Adipocyte (in vitro differentiated cells): Measurements from ENCODE around the gene BEND5.

Experiments
- DNase-seq: peaks from one replicate; pipeline ENCODE4 v3.0.0-alpha.2; 2015; ENCODE audit warnings: low read depth
- H3K27me3 ChIP-seq: replicated peaks from 2 replicates; pipeline ENCODE4 v1.7.0; 2013; ENCODE audit warnings: mild to moderate bottlenecking, low read length, moderate library complexity; ENCODE audit not compliant: control insufficient read depth, insufficient read depth
- H3K36me3 ChIP-seq: 2 replicates; pipeline ENCODE4 v1.7.0; 2013; ENCODE audit warnings: low read length, mild to moderate bottlenecking, moderate library complexity; ENCODE audit not compliant: control insufficient read depth, insufficient read depth, severe bottlenecking
- H3K4me1 ChIP-seq: 2 replicates; pipeline ENCODE4 v1.7.0; 2013; ENCODE audit warnings: mild to moderate bottlenecking, low read length, moderate library complexity; ENCODE audit not compliant: control insufficient read depth, insufficient read depth
- H3K4me3 ChIP-seq: 2 replicates; pipeline ENCODE4 v1.7.0; 2013; ENCODE audit warnings: mild to moderate bottlenecking, low read length, moderate library complexity
- H3K9ac ChIP-seq: 2 replicates; pipeline ENCODE4 v1.7.0; 2013; ENCODE audit warnings: mild to moderate bottlenecking, low read length, moderate library complexity
- H3K9me3 ChIP-seq: 2 replicates; pipeline ENCODE4 v1.7.0; 2013; ENCODE audit warnings: mild to moderate bottlenecking, low read length, moderate library complexity; ENCODE audit not compliant: control insufficient read depth

The BEND5 gene

GRCh38 chr1:48790397-48790796 lies 13.7 kb upstream of the BEND5 start:
- H3K4me1 ChIP-seq: peaks cover 3% of the 10 kb centered on the region
- no peak for DNase-seq
- H3K9me3 ChIP-seq: no peaks in the 10 kb centered on the region
- H3K36me3 ChIP-seq: no peaks in the 10 kb centered on the region
- no peak overlapping the region for H3K9ac ChIP-seq
- H3K4me3 ChIP-seq: no peak overlapping the region
- no peaks in the 10 kb centered on the region for H3K27me3 ChIP-seq

- H3K4me1 ChIP-seq: peaks cover 3% of the 10 kb centered on the region
- DNase-seq: peak; percentile 38
- no peaks in the 10 kb centered on the region for H3K27me3 ChIP-seq
- no peaks in the 10 kb centered on the region for H3K9me3 ChIP-seq
- H3K4me3 ChIP-seq: no peak overlapping the region
- H3K36me3 ChIP-seq: no peaks in the 10 kb centered on the region
- no peak overlapping the region for H3K9ac ChIP-seq
Measured at GRCh38 chr1:48789903-48790302, 13.2 kb upstream of the BEND5 start.

- Histone ChIP-seq H3K4me1 (peaks cover 3% of the 10 kb centered on the region), H3K4me3 (no peak overlapping the region), H3K9ac (no peak overlapping the region), H3K9me3 (no peaks in the 10 kb centered on the region), H3K36me3 (no peaks in the 10 kb centered on the region), H3K27me3 (no peaks in the 10 kb centered on the region)
- DNase-seq: no peak
Measured at GRCh38 chr1:48785869-48786268, 9.2 kb upstream of the BEND5 start.

- H3K4me3 ChIP-seq: no peak overlapping the region
- H3K27me3 ChIP-seq: no peaks in the 10 kb centered on the region
- H3K9me3 ChIP-seq: no peaks in the 10 kb centered on the region
- H3K9ac ChIP-seq: no peak overlapping the region
- no peaks in the 10 kb centered on the region for H3K36me3 ChIP-seq
- no peak for DNase-seq
- peaks cover 3% of the 10 kb centered on the region for H3K4me1 ChIP-seq
Measured at GRCh38 chr1:48784301-48784700, 7.6 kb upstream of the BEND5 start.

GRCh38 chr1:48777219-48777895 lies 666 bp upstream of the BEND5 start:
- peak overlapping the region; percentile 85 for H3K4me3 ChIP-seq
- H3K9ac ChIP-seq: peak overlapping the region; percentile 25
- no peaks in the 10 kb centered on the region for H3K36me3 ChIP-seq
- no peaks in the 10 kb centered on the region for H3K27me3 ChIP-seq
- DNase-seq: no peak
- H3K4me1 ChIP-seq: no peaks in the 10 kb centered on the region
- H3K9me3 ChIP-seq: no peaks in the 10 kb centered on the region

- DNase-seq: no peak
- Histone ChIP-seq H3K9me3 (no peaks in the 10 kb centered on the region), H3K36me3 (no peaks in the 10 kb centered on the region)
Measured at GRCh38 chr1:48775831-48776392, 779 bp downstream of the BEND5 start.

GRCh38 chr1:48773133-48773532 lies 3.6 kb downstream of the BEND5 start:
- Histone ChIP-seq H3K27me3 (no peaks in the 10 kb centered on the region), H3K4me3 (no peak overlapping the region), H3K9ac (no peak overlapping the region), H3K4me1 (peaks cover 8% of the 10 kb centered on the region), H3K9me3 (no peaks in the 10 kb centered on the region), H3K36me3 (no peaks in the 10 kb centered on the region)
- no peak for DNase-seq

More at GRCh38 chr1:48775831-48776392, 779 bp downstream of the BEND5 start:
- Histone ChIP-seq H3K4me3 (peak overlapping the region; percentile 77), H3K27me3 (no peaks in the 10 kb centered on the region), H3K4me1 (peaks cover 8% of the 10 kb centered on the region), H3K9ac (no peak overlapping the region)

GRCh38 chr1:48772211-48772610 lies 4.5 kb downstream of the BEND5 start:
- Histone ChIP-seq H3K9ac (no peak overlapping the region), H3K36me3 (no peaks in the 10 kb centered on the region), H3K27me3 (no peaks in the 10 kb centered on the region), H3K9me3 (no peaks in the 10 kb centered on the region), H3K4me1 (peaks cover 8% of the 10 kb centered on the region), H3K4me3 (no peak overlapping the region)
- no peak for DNase-seq

- peaks cover 8% of the 10 kb centered on the region for H3K4me1 ChIP-seq
- no peaks in the 10 kb centered on the region for H3K27me3 ChIP-seq
- no peak overlapping the region for H3K4me3 ChIP-seq
- H3K9me3 ChIP-seq: no peaks in the 10 kb centered on the region
- peak; percentile 30 for DNase-seq
- H3K9ac ChIP-seq: no peak overlapping the region
- H3K36me3 ChIP-seq: no peaks in the 10 kb centered on the region
Measured at GRCh38 chr1:48771561-48771960, 5.1 kb downstream of the BEND5 start.

GRCh38 chr1:48767975-48768510 lies 8.6 kb downstream of the BEND5 start:
- peak; percentile 44 for DNase-seq

GRCh38 chr1:48765335-48765734 lies 11.4 kb downstream of the BEND5 start:
- no peak overlapping the region for H3K9ac ChIP-seq
- no peak for DNase-seq
- no peak overlapping the region for H3K4me3 ChIP-seq
- no peaks in the 10 kb centered on the region for H3K36me3 ChIP-seq
- no peaks in the 10 kb centered on the region for H3K9me3 ChIP-seq
- peaks cover 18% of the 10 kb centered on the region for H3K4me1 ChIP-seq
- H3K27me3 ChIP-seq: no peaks in the 10 kb centered on the region

More at GRCh38 chr1:48767975-48768510, 8.6 kb downstream of the BEND5 start:
- H3K36me3 ChIP-seq: no peaks in the 10 kb centered on the region
- no peak overlapping the region for H3K9ac ChIP-seq
- no peak overlapping the region for H3K4me3 ChIP-seq
- peaks cover 8% of the 10 kb centered on the region for H3K4me1 ChIP-seq
- no peaks in the 10 kb centered on the region for H3K9me3 ChIP-seq
- no peaks in the 10 kb centered on the region for H3K27me3 ChIP-seq
